ENCODE measurements around the gene SLC39A11. TPM values are rescaled to one million over a fixed set of nuclear protein-coding genes. Genes with fewer than 3 reads are reported as not detected.
"Not testable (repeated sequence)": the region's sequence is repeated elsewhere in the genome, so short reads cannot be mapped to it uniquely, and the experiment has no call there.

Gene SLC39A11
- total and polyA plus RNA-seq, 2 donors (not counting 1 experiment from before 2014, with no cell fraction given) = 12.7 to 27.4 TPM

GRCh38 chr17:72710834-72711233 is 381.7 kb downstream of the SLC39A11 start:
- DNase-seq (ENCODE audit: low read depth in 2 of 2) = peak in 1 of 2 donors; percentile 48
- Histone ChIP-seq H3K27me3 (ENCODE audit: control insufficient read depth, insufficient read depth, low read length) (no peaks in the 10 kb centered on the region), H3K4me3 (replicated peaks in 1 of 4; ENCODE audit: control extremely low read depth in 1 of 4, insufficient read depth in 1 of 4, low read depth in 3 of 4, low read length in 4 of 4) (no peak overlapping the region), H3K36me3 (ENCODE audit: control insufficient read depth, insufficient read depth, low read length) (no peaks in the 10 kb centered on the region), H3K4me1 (ENCODE audit: control insufficient read depth, extremely low read depth, insufficient read depth, low read length) (no peaks in the 10 kb centered on the region), H2AFZ (ENCODE audit: low read length) (no peak overlapping the region), H3K4me2 (ENCODE audit: extremely low read depth, insufficient read depth, low read length) (no peak overlapping the region), H3K9me3 (ENCODE audit: control insufficient read depth, insufficient read depth, low read depth, low read length) (no peaks in the 10 kb centered on the region), H3K79me2 (ENCODE audit: control insufficient read depth, insufficient read depth, low read length) (no peaks in the 10 kb centered on the region), H3K9ac (ENCODE audit: insufficient read depth, low read length) (no peak overlapping the region), H3K27ac (ENCODE audit: insufficient read depth, low read length) (no peak overlapping the region), H4K20me1 (ENCODE audit: control insufficient read depth, extremely low read depth, insufficient read depth, low read length) (no peaks in the 10 kb centered on the region)
- TF ChIP-seq EZH2 (IDR thresholded peaks at IDR 0.05; ENCODE audit: low read length, missing control alignments) (no peak), CTCF (conservative IDR thresholded peaks at IDR 0.05 in 1 of 2, IDR thresholded peaks at IDR 0.05 in 1 of 2; ENCODE audit: low read depth in 1 of 2, low read length in 2 of 2) (no peak)

GRCh38 chr17:72710202-72710601 is 382.3 kb downstream of the SLC39A11 start:
- Histone ChIP-seq H4K20me1 (ENCODE audit: control insufficient read depth, extremely low read depth, insufficient read depth, low read length) (no peaks in the 10 kb centered on the region), H3K9me3 (ENCODE audit: control insufficient read depth, insufficient read depth, low read depth, low read length) (no peaks in the 10 kb centered on the region), H3K4me1 (ENCODE audit: control insufficient read depth, extremely low read depth, insufficient read depth, low read length) (no peaks in the 10 kb centered on the region), H2AFZ (ENCODE audit: low read length) (no peak overlapping the region), H3K27me3 (ENCODE audit: control insufficient read depth, insufficient read depth, low read length) (no peaks in the 10 kb centered on the region), H3K27ac (ENCODE audit: insufficient read depth, low read length) (no peak overlapping the region), H3K9ac (ENCODE audit: insufficient read depth, low read length) (no peak overlapping the region), H3K4me2 (ENCODE audit: extremely low read depth, insufficient read depth, low read length) (no peak overlapping the region), H3K36me3 (ENCODE audit: control insufficient read depth, insufficient read depth, low read length) (no peaks in the 10 kb centered on the region), H3K79me2 (ENCODE audit: control insufficient read depth, insufficient read depth, low read length) (no peaks in the 10 kb centered on the region), H3K4me3 (replicated peaks in 1 of 4; ENCODE audit: control extremely low read depth in 1 of 4, insufficient read depth in 1 of 4, low read depth in 3 of 4, low read length in 4 of 4) (no peak overlapping the region)
- TF ChIP-seq EZH2 (IDR thresholded peaks at IDR 0.05; ENCODE audit: low read length, missing control alignments) (no peak), CTCF (conservative IDR thresholded peaks at IDR 0.05 in 1 of 2, IDR thresholded peaks at IDR 0.05 in 1 of 2; ENCODE audit: low read depth in 1 of 2, low read length in 2 of 2) (no peak)
- DNase-seq (ENCODE audit: low read depth in 2 of 2) = no peak

GRCh38 chr17:72708682-72709081 is 383.8 kb downstream of the SLC39A11 start:
- not testable (repeated sequence) for H3K79me2 ChIP-seq (ENCODE audit: control insufficient read depth, insufficient read depth, low read length); H3K27me3 ChIP-seq (ENCODE audit: control insufficient read depth, insufficient read depth, low read length); H3K4me2 ChIP-seq (ENCODE audit: extremely low read depth, insufficient read depth, low read length)

More at GRCh38 chr17:72708682-72709081, 383.8 kb downstream of the SLC39A11 start:
- H4K20me1 ChIP-seq (ENCODE audit: control insufficient read depth, extremely low read depth, insufficient read depth, low read length); H3K36me3 ChIP-seq (ENCODE audit: control insufficient read depth, insufficient read depth, low read length); H3K27ac ChIP-seq (ENCODE audit: insufficient read depth, low read length); DNase-seq (ENCODE audit: low read depth in 2 of 2); H2AFZ ChIP-seq (ENCODE audit: low read length); H3K9me3 ChIP-seq (ENCODE audit: control insufficient read depth, insufficient read depth, low read depth, low read length); H3K4me3 ChIP-seq (replicated peaks in 1 of 4; ENCODE audit: control extremely low read depth in 1 of 4, insufficient read depth in 1 of 4, low read depth in 3 of 4, low read length in 4 of 4); H3K4me1 ChIP-seq (ENCODE audit: control insufficient read depth, extremely low read depth, insufficient read depth, low read length); H3K9ac ChIP-seq (ENCODE audit: insufficient read depth, low read length): not testable (repeated sequence)

Measured in fibroblast of lung (primary cell).